Measurements from ENCODE around the gene DHRS2. TPM values are rescaled to one million over a fixed set of nuclear protein-coding genes. Genes with fewer than 3 reads are reported as not detected.

DHRS2 gene
- total RNA-seq, 2 donors from 2014 or later = not detected

- Histone ChIP-seq H3K27ac (no peak overlapping the region), H3K4me3 (no peak overlapping the region), H3K9me3 (no peaks in the 10 kb centered on the region), H3K4me1 (no peaks in the 10 kb centered on the region), H3K27me3 (no peaks in the 10 kb centered on the region), H3K36me3 (no peaks in the 10 kb centered on the region)
- TF ChIP-seq CTCF (IDR thresholded peaks at IDR 0.05) = no peak
- no peak for DNase-seq (ENCODE audit: low spot score)
These were observed 21.8 kb upstream of the DHRS2 start for GRCh38 chr14:23614395-23614828.

- no peaks in the 10 kb centered on the region for H3K4me1 ChIP-seq
These were observed 20.3 kb upstream of the DHRS2 start for GRCh38 chr14:23615856-23616255.

GRCh38 chr14:23617539-23617938 lies 18.6 kb upstream of the DHRS2 start:
- Histone ChIP-seq H3K36me3 (no peaks in the 10 kb centered on the region), H3K4me1 (no peaks in the 10 kb centered on the region), H3K9me3 (no peaks in the 10 kb centered on the region), H3K27ac (no peak overlapping the region), H3K4me3 (no peak overlapping the region), H3K27me3 (no peaks in the 10 kb centered on the region)
- DNase-seq (ENCODE audit: low spot score) = no peak
- no peak for TF ChIP-seq CTCF (IDR thresholded peaks at IDR 0.05)

More at GRCh38 chr14:23615856-23616255, 20.3 kb upstream of the DHRS2 start:
- Histone ChIP-seq H3K4me3 (no peak overlapping the region), H3K36me3 (no peaks in the 10 kb centered on the region), H3K27me3 (no peaks in the 10 kb centered on the region), H3K9me3 (no peaks in the 10 kb centered on the region), H3K27ac (no peak overlapping the region)
- no peak for TF ChIP-seq CTCF (IDR thresholded peaks at IDR 0.05)
- no peak for DNase-seq (ENCODE audit: low spot score)

GRCh38 chr14:23618415-23618988 lies 17.7 kb upstream of the DHRS2 start:
- no peak for DNase-seq (ENCODE audit: low spot score)
- no peak for TF ChIP-seq CTCF (IDR thresholded peaks at IDR 0.05)
- H3K36me3 ChIP-seq = no peaks in the 10 kb centered on the region
- no peak overlapping the region for H3K4me3 ChIP-seq
- no peaks in the 10 kb centered on the region for H3K27me3 ChIP-seq
- no peaks in the 10 kb centered on the region for H3K9me3 ChIP-seq
- H3K4me1 ChIP-seq = no peaks in the 10 kb centered on the region
- no peak overlapping the region for H3K27ac ChIP-seq

- Histone ChIP-seq H3K27me3 (no peaks in the 10 kb centered on the region), H3K36me3 (no peaks in the 10 kb centered on the region), H3K4me3 (no peak overlapping the region), H3K4me1 (no peaks in the 10 kb centered on the region), H3K9me3 (peaks cover 0 to 13% of the 10 kb centered on the region in 2 donors), H3K27ac (no peak overlapping the region)
- no peak for TF ChIP-seq CTCF (IDR thresholded peaks at IDR 0.05)
- no peak for DNase-seq (ENCODE audit: low spot score)
These were observed 15.9 kb upstream of the DHRS2 start for GRCh38 chr14:23620177-23620702.
